Cardiac muscle cell (in vitro differentiated cells and primary cell): Measurements from ENCODE around the gene TRIP12. TPM values are rescaled to one million over a fixed set of nuclear protein-coding genes. Genes with fewer than 3 reads are reported as not detected.
"Not testable (repeated sequence)": the region's sequence is repeated elsewhere in the genome, so short reads cannot be mapped to it uniquely, and the experiment has no call there.

ENCODE experiments used
- DNase-seq, 2 donors: peaks; one replicate each; pipeline versions ENCODE4 v3.0.0 to v3.0.0-alpha.2; 2010 to 2017; ENCODE audit warnings: low read depth in 1 of 2, low spot score in 1 of 2
- H3K27ac ChIP-seq: fragments of 200-600 bp; sonication (generic); 2 replicates; pipeline ENCODE4 v1.5.1; 2016
- H3K27me3 ChIP-seq: fragments of 200-600 bp; sonication (generic); 2 replicates; pipeline ENCODE4 v1.6.0; 2016; ENCODE audit warnings: control low read depth
- H3K36me3 ChIP-seq: fragments of 200-600 bp; sonication (generic); 2 replicates; pipeline ENCODE4 v1.5.1; 2016; ENCODE audit warnings: control low read depth
- H3K4me1 ChIP-seq: fragments of 200-600 bp; sonication (generic); 2 replicates; pipeline ENCODE4 v1.8.1; 2017; ENCODE audit warnings: low read depth, mild to moderate bottlenecking, mixed run types
- H3K4me3 ChIP-seq: fragments of 200-600 bp; sonication (generic); 2 replicates; pipeline ENCODE4 v1.5.1; 2016; ENCODE audit warnings: mild to moderate bottlenecking
- H3K9me3 ChIP-seq: fragments of 200-600 bp; sonication (generic); 2 replicates; pipeline ENCODE4 v1.5.1; 2017; ENCODE audit warnings: low read depth, mild to moderate bottlenecking, control low read depth
- polyA plus RNA-seq: library from polyadenylated mRNA; unstranded; fragments of >200 nt; fragmentation: Nextera tagmentation; extraction: Ambion mirVana; gene quantifications from 2 replicates; pipeline ENCODE4 v1.2.1, GENCODE V29; 2016
- total RNA-seq: library from RNA; depleted of rRNA; stranded (reverse); fragments of >200 nt; gene quantifications from 2 replicates; pipeline ENCODE4 v1.2.3, GENCODE V29; 2016
- TF ChIP-seq, protein P1 (sequence below): IDR thresholded peaks from 2 replicates; pipeline ENCODE4 v1.5.1; 2012; ENCODE audit warnings: low read depth, mild to moderate bottlenecking, low read length

Gene TRIP12
- total and polyA plus RNA-seq, 2 experiments from 2014 or later = 57.5 to 190 TPM

- H3K9me3 ChIP-seq = no peaks in the 10 kb centered on the region
- H3K36me3 ChIP-seq = no peaks in the 10 kb centered on the region
- DNase-seq = peak in 1 of 2 donors; percentile 48
- H3K27ac ChIP-seq = no peak overlapping the region
- H3K4me3 ChIP-seq = no peak overlapping the region
- peaks cover 31% of the 10 kb centered on the region for H3K4me1 ChIP-seq
- no peaks in the 10 kb centered on the region for H3K27me3 ChIP-seq
- TF ChIP-seq, protein P1, sequence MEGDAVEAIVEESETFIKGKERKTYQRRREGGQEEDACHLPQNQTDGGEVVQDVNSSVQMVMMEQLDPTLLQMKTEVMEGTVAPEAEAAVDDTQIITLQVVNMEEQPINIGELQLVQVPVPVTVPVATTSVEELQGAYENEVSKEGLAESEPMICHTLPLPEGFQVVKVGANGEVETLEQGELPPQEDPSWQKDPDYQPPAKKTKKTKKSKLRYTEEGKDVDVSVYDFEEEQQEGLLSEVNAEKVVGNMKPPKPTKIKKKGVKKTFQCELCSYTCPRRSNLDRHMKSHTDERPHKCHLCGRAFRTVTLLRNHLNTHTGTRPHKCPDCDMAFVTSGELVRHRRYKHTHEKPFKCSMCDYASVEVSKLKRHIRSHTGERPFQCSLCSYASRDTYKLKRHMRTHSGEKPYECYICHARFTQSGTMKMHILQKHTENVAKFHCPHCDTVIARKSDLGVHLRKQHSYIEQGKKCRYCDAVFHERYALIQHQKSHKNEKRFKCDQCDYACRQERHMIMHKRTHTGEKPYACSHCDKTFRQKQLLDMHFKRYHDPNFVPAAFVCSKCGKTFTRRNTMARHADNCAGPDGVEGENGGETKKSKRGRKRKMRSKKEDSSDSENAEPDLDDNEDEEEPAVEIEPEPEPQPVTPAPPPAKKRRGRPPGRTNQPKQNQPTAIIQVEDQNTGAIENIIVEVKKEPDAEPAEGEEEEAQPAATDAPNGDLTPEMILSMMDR = no peak
Measured at GRCh38 chr2:229909090-229909489, 12.7 kb downstream of the TRIP12 start.

DNA sequence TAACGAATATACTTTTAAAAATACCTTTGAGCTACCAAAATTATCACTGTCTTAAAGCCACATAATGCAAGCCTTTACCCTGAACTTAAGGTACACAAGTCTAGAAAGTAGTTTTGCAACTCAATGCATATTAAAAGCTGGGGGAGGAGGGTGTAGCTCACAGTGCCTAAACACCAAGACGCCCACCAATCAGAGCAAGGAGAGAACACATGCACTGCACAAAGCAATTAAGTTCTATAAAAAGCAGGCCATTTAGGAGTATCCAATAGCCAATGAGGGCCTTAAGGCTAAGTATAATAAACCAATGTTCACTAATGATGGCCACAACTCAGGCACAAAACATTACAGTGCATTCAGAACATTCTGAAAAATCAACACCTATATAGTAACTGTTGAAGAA is 16.2 kb downstream of the TRIP12 start:
- Histone ChIP-seq H3K4me1 (peaks cover 12% of the 10 kb centered on the region), H3K27ac (no peak overlapping the region), H3K27me3 (no peaks in the 10 kb centered on the region), H3K36me3 (no peaks in the 10 kb centered on the region), H3K9me3 (no peaks in the 10 kb centered on the region), H3K4me3 (no peak overlapping the region)
- DNase-seq = no peak
- TF ChIP-seq, protein P1 = no peak

- no peak overlapping the region for H3K4me3 ChIP-seq
- H3K27ac ChIP-seq = no peak overlapping the region
- no peaks in the 10 kb centered on the region for H3K27me3 ChIP-seq
- peaks cover 14% of the 10 kb centered on the region for H3K4me1 ChIP-seq
- TF ChIP-seq, protein P1 = no peak
- H3K9me3 ChIP-seq = no peaks in the 10 kb centered on the region
- DNase-seq = no peak
- H3K36me3 ChIP-seq = no peaks in the 10 kb centered on the region
Measured at GRCh38 chr2:229903037-229903436, 18.8 kb downstream of the TRIP12 start.

DNA sequence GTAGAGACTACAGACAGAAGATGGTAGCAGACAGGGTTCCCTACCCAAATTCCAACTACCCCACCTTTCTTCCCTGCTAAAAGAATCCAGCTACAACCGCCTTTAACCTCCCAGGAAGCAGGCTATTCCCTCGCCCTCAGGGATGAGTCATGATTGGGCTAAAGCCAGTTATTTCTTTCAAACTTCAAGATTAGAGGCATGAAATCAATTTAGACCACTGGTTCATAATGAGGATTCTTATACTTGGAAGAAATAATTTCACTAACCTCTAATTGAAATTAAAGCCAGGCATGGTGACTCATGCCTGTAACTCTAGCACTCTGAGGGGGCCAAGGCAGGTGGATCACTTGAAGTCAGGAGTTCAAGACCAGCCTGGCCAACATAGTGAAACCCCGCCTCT is 20.0 kb downstream of the TRIP12 start:
- H3K9me3 ChIP-seq = no peaks in the 10 kb centered on the region
- H3K27ac ChIP-seq = no peak overlapping the region
- no peaks in the 10 kb centered on the region for H3K36me3 ChIP-seq
- TF ChIP-seq, protein P1 = no peak
- H3K4me3 ChIP-seq = no peak overlapping the region
- no peaks in the 10 kb centered on the region for H3K27me3 ChIP-seq
- peaks cover 14% of the 10 kb centered on the region for H3K4me1 ChIP-seq
- DNase-seq = peak in 1 of 2 donors; percentile 74

DNA sequence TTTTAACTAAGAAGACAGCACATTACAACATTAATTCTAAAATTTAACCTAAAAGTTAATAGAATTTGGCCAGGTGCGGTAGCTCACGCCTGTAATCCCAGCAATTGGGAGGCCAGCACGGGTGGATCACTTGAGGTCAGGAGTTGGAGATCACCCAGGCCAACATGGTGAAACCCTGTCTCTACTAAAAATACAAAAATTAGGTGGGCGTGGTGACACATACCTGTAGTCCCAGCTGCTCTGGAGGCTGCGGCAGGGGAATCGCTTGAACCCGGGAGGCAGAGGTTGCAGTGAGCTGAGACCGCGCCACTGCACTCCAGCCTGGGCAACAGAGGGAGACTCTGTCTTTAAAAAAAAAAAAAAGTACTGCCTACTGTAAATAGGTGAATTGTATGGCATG is 21.3 kb downstream of the TRIP12 start:
- H3K4me3 ChIP-seq, H3K36me3 ChIP-seq, H3K9me3 ChIP-seq, DNase-seq, H3K27me3 ChIP-seq: not testable (repeated sequence)
- H3K27ac ChIP-seq = peak overlapping the region; percentile 29
- H3K4me1 ChIP-seq = peaks cover 17% of the 10 kb centered on the region

DNA sequence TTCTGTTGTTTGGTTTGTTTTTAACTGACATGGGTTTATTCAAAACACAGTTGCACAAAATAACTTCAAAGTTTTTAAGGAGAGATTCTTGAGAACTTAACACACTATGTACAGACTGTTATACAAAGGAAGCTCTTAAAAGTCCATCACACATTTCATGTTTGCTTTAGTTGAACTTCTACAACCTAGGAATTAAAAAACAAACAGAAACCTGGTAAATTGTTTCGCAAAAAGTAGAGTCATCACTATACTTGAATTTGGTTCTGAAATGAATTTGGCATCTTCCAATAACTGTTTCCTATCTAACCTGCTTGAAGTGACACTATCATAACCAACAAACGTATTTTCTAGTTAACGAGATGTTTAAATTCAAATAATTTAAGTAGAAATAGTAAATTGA is 21.8 kb downstream of the TRIP12 start:
- TF ChIP-seq, protein P1 = no peak
- H3K9me3 ChIP-seq = no peaks in the 10 kb centered on the region
- H3K4me3 ChIP-seq = no peak overlapping the region
- peak overlapping the region; percentile 29 for H3K27ac ChIP-seq
- H3K27me3 ChIP-seq = no peaks in the 10 kb centered on the region
- peaks cover 20% of the 10 kb centered on the region for H3K4me1 ChIP-seq
- no peaks in the 10 kb centered on the region for H3K36me3 ChIP-seq
- DNase-seq = no peak
